C4-2B (cell line): Measurements from ENCODE around the gene NEUROD4.

Experiments used
- H3K27ac ChIP-seq: fragments of 450-650 bp; 2 replicates; pipeline ENCODE4 v1.5.1; 2017
- ZFX ChIP-seq: fragments of 450-650 bp; IDR thresholded peaks from 2 replicates; pipeline ENCODE4 v1.6.1; 2017
- TF ChIP-seq, protein P1 (sequence below): fragments of 450-650 bp; conservative IDR thresholded peaks from 2 replicates; pipeline ENCODE4 v1.5.1; 2017; ENCODE audit warnings: mild to moderate bottlenecking

The NEUROD4 gene

DNA sequence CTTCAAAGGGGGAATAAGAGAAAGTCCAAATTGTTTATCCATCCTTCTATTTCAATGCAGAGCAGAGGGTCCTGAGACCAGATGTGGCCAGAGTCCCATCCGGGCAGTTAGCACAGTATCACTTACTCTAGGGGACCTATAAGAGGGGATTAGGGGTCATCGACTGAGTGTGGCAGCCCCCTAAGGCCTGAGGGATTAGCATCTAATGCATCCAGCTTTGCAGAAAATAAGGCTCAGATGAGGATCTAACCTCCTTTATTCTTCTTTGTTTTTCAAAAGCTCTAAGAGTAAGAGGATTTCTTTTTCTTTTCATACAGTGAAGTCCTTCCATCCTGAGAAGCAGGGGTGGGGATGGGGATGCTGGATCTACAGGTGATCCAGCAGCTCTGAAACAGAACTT is 43.5 kb downstream of the NEUROD4 start:
- H3K27ac ChIP-seq: no peak overlapping the region
- TF ChIP-seq ZFX: no peak
- TF ChIP-seq, protein P1, sequence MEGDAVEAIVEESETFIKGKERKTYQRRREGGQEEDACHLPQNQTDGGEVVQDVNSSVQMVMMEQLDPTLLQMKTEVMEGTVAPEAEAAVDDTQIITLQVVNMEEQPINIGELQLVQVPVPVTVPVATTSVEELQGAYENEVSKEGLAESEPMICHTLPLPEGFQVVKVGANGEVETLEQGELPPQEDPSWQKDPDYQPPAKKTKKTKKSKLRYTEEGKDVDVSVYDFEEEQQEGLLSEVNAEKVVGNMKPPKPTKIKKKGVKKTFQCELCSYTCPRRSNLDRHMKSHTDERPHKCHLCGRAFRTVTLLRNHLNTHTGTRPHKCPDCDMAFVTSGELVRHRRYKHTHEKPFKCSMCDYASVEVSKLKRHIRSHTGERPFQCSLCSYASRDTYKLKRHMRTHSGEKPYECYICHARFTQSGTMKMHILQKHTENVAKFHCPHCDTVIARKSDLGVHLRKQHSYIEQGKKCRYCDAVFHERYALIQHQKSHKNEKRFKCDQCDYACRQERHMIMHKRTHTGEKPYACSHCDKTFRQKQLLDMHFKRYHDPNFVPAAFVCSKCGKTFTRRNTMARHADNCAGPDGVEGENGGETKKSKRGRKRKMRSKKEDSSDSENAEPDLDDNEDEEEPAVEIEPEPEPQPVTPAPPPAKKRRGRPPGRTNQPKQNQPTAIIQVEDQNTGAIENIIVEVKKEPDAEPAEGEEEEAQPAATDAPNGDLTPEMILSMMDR: no peak

DNA sequence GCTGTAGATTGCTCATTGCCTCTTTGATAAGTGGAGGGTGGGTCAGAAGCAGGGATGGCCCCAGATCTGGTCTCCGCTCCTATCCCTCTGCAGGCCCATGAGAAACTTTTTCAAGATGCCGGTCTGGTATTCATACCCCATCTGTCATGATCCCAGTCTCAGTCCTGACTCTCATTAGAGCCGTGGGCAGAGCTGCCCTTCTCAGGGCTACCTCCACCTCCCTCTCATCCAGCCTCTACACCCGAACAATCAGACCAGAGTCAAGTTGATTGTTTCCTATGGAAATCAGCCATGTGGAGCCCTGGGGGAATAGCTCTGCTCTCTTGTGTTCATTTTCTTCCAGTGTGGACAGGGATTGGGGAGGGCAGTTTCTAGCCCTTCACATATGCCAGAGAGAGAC is 45.8 kb downstream of the NEUROD4 start:
- no peak for TF ChIP-seq ZFX
- TF ChIP-seq, protein P1: no peak
- no peak overlapping the region for H3K27ac ChIP-seq

DNA sequence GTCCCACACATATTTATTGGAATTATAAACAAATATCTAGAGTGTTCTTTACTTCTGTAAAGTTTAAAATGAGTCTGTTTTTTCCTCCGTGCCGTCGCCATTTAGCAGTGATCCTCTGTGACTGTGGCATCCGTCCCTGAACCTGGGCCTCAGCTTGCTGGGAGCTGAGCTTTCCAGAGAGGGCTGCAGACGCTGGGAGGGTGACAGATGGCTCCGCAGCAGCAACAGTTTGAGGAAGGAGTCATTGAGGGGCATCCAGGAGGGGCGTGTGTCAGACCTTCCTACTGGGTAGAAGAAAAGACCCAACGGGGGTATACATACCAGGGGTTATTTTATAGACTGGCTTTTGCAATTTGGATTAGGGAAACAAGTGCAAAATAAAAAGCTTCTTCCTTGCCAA is 47.9 kb downstream of the NEUROD4 start:
- TF ChIP-seq, protein P1: no peak
- no peak for TF ChIP-seq ZFX
- H3K27ac ChIP-seq: no peak overlapping the region

DNA sequence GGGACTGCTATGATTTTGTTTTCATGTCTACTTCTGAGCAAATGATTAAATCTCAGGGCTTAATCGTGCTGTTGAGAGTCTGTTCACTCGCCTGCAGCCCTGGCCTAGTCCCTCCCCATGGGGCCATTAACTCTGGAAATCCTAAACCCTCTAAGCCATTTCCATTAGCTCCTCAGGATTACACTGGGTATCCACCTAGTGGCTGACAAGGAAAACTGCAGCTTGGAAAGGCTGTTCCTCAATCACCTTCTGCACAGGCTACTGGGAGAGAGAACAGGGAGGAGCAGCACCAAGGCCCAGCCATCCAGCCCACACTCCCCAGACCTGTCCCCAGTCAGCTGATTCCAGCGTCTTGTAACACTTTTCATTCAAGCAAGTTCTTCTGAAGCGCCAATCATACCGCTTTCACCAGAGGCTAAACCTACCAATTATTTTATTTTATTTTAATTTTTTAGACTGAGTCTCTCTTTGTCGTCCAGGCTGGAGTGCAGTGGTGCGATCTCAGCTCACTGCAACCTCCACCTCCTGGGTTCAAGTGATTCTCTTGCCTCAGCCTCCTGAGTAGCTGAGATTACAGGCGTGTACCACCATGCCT is 48.7 kb downstream of the NEUROD4 start:
- H3K27ac ChIP-seq: no peak overlapping the region
- TF ChIP-seq ZFX: no peak
- TF ChIP-seq, protein P1: peak; percentile 87

DNA sequence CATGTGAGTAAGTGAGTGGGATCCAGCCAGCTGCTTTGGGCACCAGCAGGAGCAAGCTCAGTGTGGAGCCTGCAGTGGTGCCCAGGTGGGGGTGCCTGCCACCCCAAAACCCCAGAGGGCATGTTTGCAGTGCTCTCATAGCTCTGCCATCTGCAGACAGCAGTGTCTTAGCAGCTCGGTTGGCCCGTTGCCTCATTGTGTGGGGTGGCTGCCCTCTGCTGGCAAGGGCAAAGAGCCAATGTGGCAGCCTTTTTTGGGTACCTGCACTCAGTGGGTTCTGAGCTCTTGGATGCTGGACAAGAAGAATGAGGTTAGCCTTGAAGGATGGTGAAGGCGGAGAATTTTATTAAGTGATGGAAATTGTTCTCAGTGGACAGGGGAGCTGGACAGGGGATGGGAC is 52.3 kb downstream of the NEUROD4 start:
- TF ChIP-seq, protein P1: peak; percentile 54
- TF ChIP-seq ZFX: no peak
- no peak overlapping the region for H3K27ac ChIP-seq

DNA sequence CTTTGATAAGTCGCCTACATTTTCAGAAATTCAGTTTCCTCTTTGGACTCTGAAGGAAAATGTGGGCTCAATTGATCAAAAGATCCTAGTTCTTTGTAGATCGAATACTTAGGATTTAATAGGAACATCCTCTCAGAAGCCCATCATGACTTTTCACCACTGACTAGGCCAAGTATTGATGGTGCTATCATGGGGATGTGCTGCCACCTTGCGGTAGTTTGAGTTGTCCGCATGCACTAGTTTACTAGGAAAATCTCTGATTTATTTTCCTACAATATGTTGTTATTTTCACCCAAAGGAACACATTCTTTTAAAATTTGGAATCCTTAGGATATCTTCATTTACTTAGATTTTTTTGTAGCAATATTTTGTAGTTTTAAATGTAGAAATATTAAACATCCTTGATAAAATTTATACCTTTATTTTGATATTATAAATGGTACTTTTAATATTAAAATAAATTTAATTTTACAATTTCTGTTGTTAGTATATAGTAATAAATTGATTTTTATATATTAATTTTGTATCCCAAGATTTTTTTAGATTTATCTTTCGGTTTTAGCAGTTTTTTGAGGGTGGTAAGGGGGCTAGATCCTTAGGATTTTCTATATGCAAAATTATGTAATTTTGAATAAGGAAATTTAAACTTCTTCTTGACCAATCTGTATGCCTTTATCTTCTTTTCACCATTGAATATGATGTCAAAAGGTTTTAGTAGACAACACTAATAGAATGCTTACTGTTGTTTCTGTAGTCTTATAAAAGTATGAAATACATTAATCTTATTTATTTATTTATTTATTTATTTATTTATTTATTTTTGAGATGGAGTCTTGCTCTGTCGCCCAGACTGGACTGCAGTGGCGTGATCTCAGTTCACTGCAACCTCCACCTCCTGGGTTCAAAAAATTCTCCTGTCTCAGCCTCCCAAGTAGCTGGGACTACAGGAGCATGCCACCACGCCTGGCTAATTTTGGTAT is 53.6 kb downstream of the NEUROD4 start:
- TF ChIP-seq, protein P1: peak; percentile 85
- TF ChIP-seq ZFX: no peak
- no peak overlapping the region for H3K27ac ChIP-seq

DNA sequence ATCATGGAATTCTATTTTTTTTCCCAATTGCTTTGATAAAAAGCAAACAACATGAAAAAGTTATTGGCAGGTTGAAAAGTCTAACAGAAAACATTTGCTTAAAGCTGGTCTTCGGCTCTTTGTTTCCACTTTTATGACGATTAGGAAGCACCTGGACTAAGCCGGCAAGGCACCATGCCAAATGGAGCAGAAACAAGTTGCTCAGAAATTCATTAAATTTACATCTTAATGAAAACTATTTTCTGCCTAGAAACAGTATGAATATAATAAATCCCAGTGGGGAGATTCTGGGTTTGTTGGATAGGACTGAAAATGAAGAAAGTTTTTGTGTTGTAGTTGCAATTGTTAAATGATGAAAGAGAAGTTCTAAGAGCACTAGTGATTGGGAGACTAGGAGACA is 55.0 kb downstream of the NEUROD4 start:
- TF ChIP-seq, protein P1: no peak
- TF ChIP-seq ZFX: no peak
- H3K27ac ChIP-seq: no peak overlapping the region
